Urinary bladder (tissue), 4 donors: ENCODE results near the gene FANCL. TPM values are rescaled to one million over a fixed set of nuclear protein-coding genes. Genes with fewer than 3 reads are reported as not detected.
"Not testable (repeated sequence)": the region's sequence is repeated elsewhere in the genome, so short reads cannot be mapped to it uniquely, and the experiment has no call there.

ENCODE experiments used
- DNase-seq: peaks from one replicate; pipeline ENCODE4 v3.0.0-alpha.2; 2015; ENCODE audit errors: extremely low spot score
- H3K27ac ChIP-seq: one replicate; pipeline ENCODE4 v1.5.1; 2013; ENCODE audit warnings: low read depth, mild to moderate bottlenecking, moderate library complexity
- H3K36me3 ChIP-seq: one replicate; pipeline ENCODE4 v1.6.1; 2013; ENCODE audit warnings: mild to moderate bottlenecking, moderate library complexity; ENCODE audit not compliant: insufficient read depth
- H3K4me1 ChIP-seq: one replicate; pipeline ENCODE4 v1.6.1; 2013; ENCODE audit warnings: mild to moderate bottlenecking, moderate library complexity; ENCODE audit not compliant: insufficient read depth
- H3K4me3 ChIP-seq: one replicate; pipeline ENCODE4 v1.5.1; 2013; ENCODE audit warnings: low read depth, low read length
- WGBS: extraction: QIAGEN DNeasy Blood & Tissue Kit; methylation state at CpG from one replicate; pipeline ENCODE4 v1.1.7; 2013; 5-methylcytosine and 5-hydroxymethylcytosine counted together
- polyA plus RNA-seq: library from polyadenylated mRNA; stranded (reverse); fragments of 200-250 nt; gene quantifications from one replicate; pipeline ENCODE4 v1.2.3, GENCODE V29; 2013
- total RNA-seq: library from RNA; depleted of rRNA; stranded (reverse); fragments of >200 nt; gene quantifications from one replicate; pipeline ENCODE4 v1.2.3, GENCODE V29; 2014
- donor health status: healthy with polysubstance abuse.
- donor health status: healthy.

Gene FANCL
- total and polyA plus RNA-seq, 2 donors, result 10.2 to 73.8 TPM

- Histone ChIP-seq H3K36me3 (no peaks in the 10 kb centered on the region), H3K4me1 (no peaks in the 10 kb centered on the region), H3K27ac (no peak overlapping the region), H3K4me3 (no peak overlapping the region)
- DNase-seq, result no peak
- WGBS, result 75% methylated on average over 3 of the region's 3 CpGs
Measured at GRCh38 chr2:58122040-58122439, 119.1 kb downstream of the FANCL start.

GRCh38 chr2:58120626-58121229, 120.4 kb downstream of the FANCL start:
- H3K4me1 ChIP-seq, result no peaks in the 10 kb centered on the region

GRCh38 chr2:58113563-58113962, 127.6 kb downstream of the FANCL start:
- not testable (repeated sequence) for H3K4me3 ChIP-seq, H3K36me3 ChIP-seq, H3K4me1 ChIP-seq, DNase-seq, H3K27ac ChIP-seq
- WGBS, result 90% methylated on average over 9 of the region's 9 CpGs

More at GRCh38 chr2:58120626-58121229, 120.4 kb downstream of the FANCL start:
- WGBS, result 95% methylated on average over 5 of the region's 5 CpGs
- Histone ChIP-seq H3K27ac (no peak overlapping the region), H3K4me3 (no peak overlapping the region), H3K36me3 (no peaks in the 10 kb centered on the region)
- no peak for DNase-seq

- no peak for DNase-seq
- Histone ChIP-seq H3K36me3 (no peaks in the 10 kb centered on the region), H3K27ac (no peak overlapping the region), H3K4me3 (no peak overlapping the region), H3K4me1 (no peaks in the 10 kb centered on the region)
- WGBS, result 98% methylated on average over 6 of the region's 6 CpGs
Measured at GRCh38 chr2:58110765-58111164, 130.4 kb downstream of the FANCL start.

- Histone ChIP-seq H3K4me1 (no peaks in the 10 kb centered on the region), H3K4me3 (no peak overlapping the region)
- WGBS, result 91% methylated on average over 2 of the region's 2 CpGs
Measured at GRCh38 chr2:58109481-58109880, 131.6 kb downstream of the FANCL start.

More at GRCh38 chr2:58109481-58109880, 131.6 kb downstream of the FANCL start:
- Histone ChIP-seq H3K36me3 (no peaks in the 10 kb centered on the region), H3K27ac (no peak overlapping the region)
- no peak for DNase-seq

Other genes starting within 250 kb of the FANCL start
- gene VRK2, start 194.5 kb downstream of the FANCL start, total RNA-seq, result 23.6 TPM
- 12.5 TPM for gene VRK2, start 194.5 kb downstream of the FANCL start, polyA plus RNA-seq